HepG2 (cell line): ENCODE results near the gene MYRFL. TPM values are rescaled to one million over a fixed set of nuclear protein-coding genes. Genes with fewer than 3 reads are reported as not detected.

Source experiments
- ATAC-seq: fragments of 200-7000 bp; cut with Tn5 transposase; 3 replicates; pipeline ENCODE4 v1.9.1; 2020; ENCODE audit warnings: mild to moderate bottlenecking, moderate library complexity
- BruUV-seq: library from RNA; stranded (reverse); fragments of 400-500 nt; replicated peaks from 2 replicates; lab custom pipeline; 2021; lab: Mats Ljungman, UMichigan
- CTCF ChIA-PET: fragments of 300-600 bp; formaldehyde crosslinking; extraction: SDS; loops from one replicate; lab custom pipeline; 2021; ENCODE audit warnings: low total read pairs, inconsistent platforms, low intra/inter-chr PET ratio; lab: Yijun Ruan, JAX
- POLR2A ChIA-PET: fragments of 350-600 bp; sonication (Branson Sonifier 250); formaldehyde crosslinking; loops from one replicate; lab custom pipeline; 2020; ENCODE audit warnings: antibody characterized with exemption, inconsistent platforms; lab: Yijun Ruan, JAX
- DNase-seq: peaks from one replicate; pipeline ENCODE4 v3.0.0-alpha.2; 2015; ENCODE audit warnings: low spot score
- FAIRE-seq: peaks from 3 replicates; lab custom pipeline; 2011; peaks lifted over from hg19 to GRCh38; lab: Jason Lieb, UNC
- H2AFZ ChIP-seq: one replicate; pipeline ENCODE4 v1.6.1; 2011; ENCODE audit warnings: low read length, inconsistent platforms
- H3K27ac ChIP-seq: fragments of 300-600 bp; 3 replicates; pipeline ENCODE4 v1.8.0; 2011; ENCODE audit warnings: mixed run types, mild to moderate bottlenecking, mixed read lengths, low read length, inconsistent platforms; ENCODE audit not compliant: insufficient read depth; ENCODE audit errors: extremely low read length
- H3K27me3 ChIP-seq, 2 experiments: fragments of 200-600 bp in 1 of 2; 2 replicates in 1 of 2; 3 replicates in 1 of 2; pipeline versions ENCODE4 v1.6.0 to v1.8.0; 2011; ENCODE audit warnings: low read length in 2 of 2, mild to moderate bottlenecking in 2 of 2, moderate library complexity in 2 of 2, inconsistent platforms in 1 of 2; ENCODE audit not compliant: insufficient read depth in 2 of 2, control insufficient read depth in 1 of 2
- H3K36me3 ChIP-seq, 2 experiments: fragments of 200-600 bp in 1 of 2; replicated peaks in 1 of 2; 2 replicates in 1 of 2; 3 replicates in 1 of 2; pipeline versions ENCODE4 v1.5.1 to v1.8.0; 2011; ENCODE audit warnings: low read length in 2 of 2, inconsistent platforms in 1 of 2; ENCODE audit not compliant: insufficient read depth in 2 of 2, control insufficient read depth in 1 of 2
- H3K4me1 ChIP-seq: 2 replicates; pipeline ENCODE4 v1.5.1; 2012; ENCODE audit warnings: low read length, inconsistent platforms; ENCODE audit not compliant: insufficient read depth
- H3K4me2 ChIP-seq: 2 replicates; pipeline ENCODE4 v1.6.0; 2011; ENCODE audit warnings: low read depth, low read length, inconsistent platforms
- H3K4me3 ChIP-seq, 3 experiments: fragments of 200-600 bp in 1 of 3; sonication (generic), shearing (Covaris generic) in 1 of 3; replicated peaks in 1 of 3; 2 replicates each; pipeline ENCODE4 v1.5.1; 2011 to 2016; ENCODE audit warnings: low read length in 3 of 3, inconsistent platforms in 2 of 3, low read depth in 2 of 3, mild to moderate bottlenecking in 2 of 3, control low read depth in 1 of 3, mixed read lengths in 1 of 3; ENCODE audit not compliant: insufficient read depth in 1 of 3
- H3K79me2 ChIP-seq: one replicate; pipeline ENCODE4 v1.6.1; 2011; ENCODE audit warnings: low read length, inconsistent platforms; ENCODE audit not compliant: insufficient read depth
- H3K9ac ChIP-seq: 2 replicates; pipeline ENCODE4 v1.6.0; 2011; ENCODE audit warnings: mild to moderate bottlenecking, low read depth, low read length, inconsistent platforms; ENCODE audit not compliant: insufficient read depth
- H3K9me3 ChIP-seq: 2 replicates; pipeline ENCODE4 v1.5.1; 2012; ENCODE audit warnings: mild to moderate bottlenecking, low read length
- H4K20me1 ChIP-seq: 2 replicates; pipeline ENCODE4 v1.6.0; 2011; ENCODE audit warnings: inconsistent platforms, mild to moderate bottlenecking, low read length, moderate library complexity; ENCODE audit not compliant: insufficient read depth
- HES4 ChIP-seq: sonication (generic); formaldehyde crosslinking; IDR thresholded peaks from 2 replicates; pipeline ENCODE4 v1.9.0; 2021; ENCODE audit warnings: mild to moderate bottlenecking, missing genetic modification reagents, borderline replicate concordance
- HMGXB3 ChIP-seq: sonication (generic); formaldehyde crosslinking; IDR thresholded peaks from 2 replicates; pipeline ENCODE4 v1.4.0; 2020; ENCODE audit warnings: missing genetic modification reagents, borderline replicate concordance
- JDP2 ChIP-seq: sonication (generic); formaldehyde crosslinking; IDR thresholded peaks from 2 replicates; pipeline ENCODE4 v1.8.1; 2022; ENCODE audit warnings: missing genetic modification reagents, borderline replicate concordance
- MLX ChIP-seq: IDR thresholded peaks from 2 replicates; pipeline ENCODE4 v1.6.1; 2016
- PPARG ChIP-seq: conservative IDR thresholded peaks from 2 replicates; pipeline ENCODE4 v1.6.1; 2016; ENCODE audit warnings: missing biosample characterization, missing genetic modification reagents
- RFXAP ChIP-seq: sonication (generic); formaldehyde crosslinking; IDR thresholded peaks from 2 replicates; pipeline ENCODE4 v1.4.0; 2020; ENCODE audit warnings: missing genetic modification reagents, borderline replicate concordance
- SRSF9 ChIP-seq: fragments of 200-400 bp; formaldehyde crosslinking; IDR thresholded peaks from 2 replicates; pipeline ENCODE4 v1.6.1; 2018; ENCODE audit warnings: borderline replicate concordance, mild to moderate bottlenecking, low read depth, low read length; ENCODE audit not compliant: insufficient read depth, poor library complexity, severe bottlenecking
- TBX3 ChIP-seq: fragments of 450-650 bp; IDR thresholded peaks from 2 replicates; pipeline ENCODE4 v1.6.1; 2017; ENCODE audit warnings: antibody characterized with exemption, mild to moderate bottlenecking, inconsistent platforms, borderline replicate concordance
- ZBTB4 ChIP-seq: sonication (generic); formaldehyde crosslinking; IDR thresholded peaks from 2 replicates; pipeline ENCODE4 v1.4.0; 2020; ENCODE audit warnings: missing genetic modification reagents, mild to moderate bottlenecking, borderline replicate concordance
- ZNF367 ChIP-seq: sonication (generic); formaldehyde crosslinking; IDR thresholded peaks from 2 replicates; pipeline ENCODE4 v1.4.0; 2020; ENCODE audit warnings: missing genetic modification reagents, borderline replicate concordance
- ZNF672 ChIP-seq: sonication (generic); formaldehyde crosslinking; IDR thresholded peaks from 2 replicates; pipeline ENCODE4 v1.8.1; 2022; ENCODE audit warnings: missing genetic modification reagents
- ZNF7 ChIP-seq: IDR thresholded peaks from 2 replicates; pipeline ENCODE4 v1.6.1; 2016; ENCODE audit warnings: missing biosample characterization, missing genetic modification reagents
- ZNF775 ChIP-seq: sonication (generic); formaldehyde crosslinking; IDR thresholded peaks from 2 replicates; pipeline ENCODE4 v1.4.0; 2020; ENCODE audit warnings: missing genetic modification reagents, mild to moderate bottlenecking, moderate library complexity, borderline replicate concordance
- WGBS: methylation state at CpG from one replicate; pipeline ENCODE4 v1.1.6; 2017; ENCODE audit warnings: low lambda C conversion rate; 5-methylcytosine and 5-hydroxymethylcytosine counted together
- in situ Hi-C: cut with HindIII; loops from 2 replicates; pipeline ENCODE4 v1.10.0; 2017; ENCODE audit warnings: low pct_unique_long_range_greater_than_20kb; ENCODE audit not compliant: extremely low pct_ligation_motif_present
- intact Hi-C: fragments of 100-400 bp; cut with micrococcal nuclease; formaldehyde crosslinking; loops from one replicate; pipeline ENCODE4 v1.10.0; 2022; ENCODE audit not compliant: unreplicated experiment
- polyA plus RNA-seq, 8 experiments: library from polyadenylated mRNA; depleted of rRNA in 3 of 8; stranded (reverse) in 7 of 8; unstranded in 1 of 8; fragments of >200 nt; fragmentation: Illumina TruSeq in 4 of 8; extraction: Trizol in 4 of 8; gene quantifications; 2 replicates each; pipeline versions ENCODE4 v1.2.1 to v1.2.3, GENCODE V29; 2011 to 2016; ENCODE audit warnings: low read depth in 4 of 8, missing spikeins in 1 of 8, mixed read lengths in 1 of 8; ENCODE audit not compliant: insufficient read depth in 1 of 8
- total RNA-seq, 5 experiments: library from RNA; depleted of rRNA; stranded (reverse); fragments of >200 nt; fragmentation: Illumina TruSeq; extraction: Trizol; gene quantifications; 2 replicates each; pipeline ENCODE4 v1.2.3, GENCODE V29; 2016; ENCODE audit warnings: low read depth in 1 of 5

MYRFL gene
- total and polyA plus RNA-seq, 2 of the 13 experiments (the other 11 are each of a cell fraction or from before 2014, with no cell fraction given): 0.09 to 0.11 TPM

GRCh38 chr12:69931569-69931968, 106.5 kb downstream of the MYRFL start (continued):
- no peak for TF ChIP-seq ZBTB4

GRCh38 chr12:69932154-69932553, 107.1 kb downstream of the MYRFL start:
- Histone ChIP-seq H2AFZ (no peak overlapping the region), H3K4me3 (no peak overlapping the region), H3K4me2 (no peak overlapping the region), H3K27me3 (peaks cover 0 to 16% of the 10 kb centered on the region in 2 experiments; a peak in 4 of 5 replicates), H3K4me1 (no peaks in the 10 kb centered on the region), H3K9ac (no peak overlapping the region), H3K27ac (no peak overlapping the region), H3K36me3 (no peaks in the 10 kb centered on the region), H3K9me3 (no peaks in the 10 kb centered on the region), H4K20me1 (no peaks in the 10 kb centered on the region), H3K79me2 (no peaks in the 10 kb centered on the region)
- FAIRE-seq: no peak
- intact Hi-C loops (no loop called here), in situ Hi-C loops (no loop called here)
- ChIA-PET CTCF (no interaction called here), POLR2A (no interaction called here)
- DNase-seq: no peak
- no peak for ATAC-seq
- WGBS: 3% methylated on average over 2 of the region's 2 CpGs
- no TSS peak for BruUV-seq
- TF ChIP-seq JDP2 (no peak), ZNF7 (CRISPR knock-in tag) (no peak), HES4 (CRISPR knock-in tag) (no peak), TBX3 (no peak), ZNF775 (CRISPR knock-in tag) (no peak), SRSF9 (no peak), MLX (CRISPR knock-in tag) (no peak), PPARG (CRISPR knock-in tag) (no peak), RFXAP (no peak), HMGXB3 (CRISPR knock-in tag) (no peak), ZNF367 (CRISPR knock-in tag) (no peak), ZNF672 (no peak)
